Kidney (tissue), 14 donors: ENCODE results near the gene PPP1R26. TPM values are rescaled to one million over a fixed set of nuclear protein-coding genes. Genes with fewer than 3 reads are reported as not detected.

ENCODE experiments used
- DNase-seq, 5 donors: peaks; one replicate each; pipeline ENCODE4 v3.0.0-alpha.2; 2013 to 2020
- FAIRE-seq: peaks from 2 replicates; lab custom pipeline; 2012; peaks lifted over from hg19 to GRCh38; lab: Jason Lieb, UNC
- H3K27ac ChIP-seq, 2 donors: one replicate each; pipeline ENCODE4 v1.7.0; 2013; ENCODE audit warnings: low read depth in 2 of 2, low read length in 2 of 2, inconsistent platforms in 1 of 2
- H3K27me3 ChIP-seq: one replicate; pipeline ENCODE4 v1.7.1; 2013; ENCODE audit warnings: low read length, inconsistent platforms; ENCODE audit not compliant: control insufficient read depth, insufficient read depth
- H3K36me3 ChIP-seq, 3 donors: one replicate each; pipeline versions ENCODE4 v1.7.0 to v1.7.1; 2013; ENCODE audit warnings: low read length in 3 of 3, control low read depth in 1 of 3, inconsistent platforms in 1 of 3; ENCODE audit not compliant: insufficient read depth in 3 of 3, control insufficient read depth in 2 of 3
- H3K4me1 ChIP-seq, 3 donors: one replicate each; pipeline versions ENCODE4 v1.7.0 to v1.7.1; 2013; ENCODE audit warnings: low read length in 3 of 3, inconsistent platforms in 1 of 3, low read depth in 1 of 3; ENCODE audit not compliant: control insufficient read depth in 2 of 3, insufficient read depth in 2 of 3
- H3K4me3 ChIP-seq, 3 donors: one replicate each; pipeline versions ENCODE4 v1.7.0 to v1.8.1; 2013; ENCODE audit warnings: low read length in 3 of 3, control low read depth in 1 of 3, inconsistent platforms in 1 of 3
- H3K9ac ChIP-seq, 3 donors: one replicate each; pipeline versions ENCODE4 v1.7.0 to v1.7.1; 2013; ENCODE audit warnings: low read length in 3 of 3, control low read depth in 1 of 3, inconsistent platforms in 1 of 3
- H3K9me3 ChIP-seq, 3 donors: one replicate each; pipeline versions ENCODE4 v1.7.0 to v1.7.1; 2013; ENCODE audit warnings: low read length in 3 of 3, control low read depth in 1 of 3, inconsistent platforms in 1 of 3; ENCODE audit not compliant: control insufficient read depth in 2 of 3, insufficient read depth in 1 of 3
- CTCF ChIP-seq: IDR thresholded peaks from 3 replicates; pipeline ENCODE4 v1.5.1; 2012; ENCODE audit warnings: mild to moderate bottlenecking, moderate library complexity, borderline replicate concordance; ENCODE audit not compliant: insufficient read depth; ENCODE audit errors: extremely low read depth
- intact Hi-C: fragments of 100-400 bp; cut with DNase I; formaldehyde crosslinking; loops from one replicate; pipeline ENCODE4 v1.11.1; 2022
- polyA plus RNA-seq: library from polyadenylated mRNA; stranded (reverse); fragments of 350-450 nt; fragmentation: Illumina TruSeq; extraction: RNeasy Lipid Tissue Mini Kit (QIAGEN cat#74804); gene quantifications from one replicate; pipeline ENCODE4 v1.2.3, GENCODE V29; 2014; ENCODE audit warnings: low read depth, low replicate concordance; ENCODE audit not compliant: insufficient read depth
- total RNA-seq: library from RNA; stranded (reverse); fragmentation: NEBNext Ultra II Directional; extraction: Animal tissue kit (Norgen Biotek cat#: 25700); gene quantifications from one replicate; pipeline ENCODE4 v1.2.1, GENCODE V29; 2021
- donor health status: control.
- donor health status: control.
- donor health status: control.
- donor health status: control.
- donor health status: control.
- donor health status: DM: yes; HTN: yes; CAD: no.
- donor health status: Normal renal cell carcinoma (clear cell type).

Gene PPP1R26
- total and polyA plus RNA-seq, 2 donors from 2014 or later, result 10.2 to 22.0 TPM

- Histone ChIP-seq H3K9me3 (no peaks in the 10 kb centered on the region), H3K4me1 (peaks cover 0 to 8% (median 0%) of the 10 kb centered on the region in 3 donors), H3K9ac (peak overlapping the region in 1 of 3 donors; percentile 28), H3K4me3 (no peak overlapping the region), H3K27ac (no peak overlapping the region), H3K36me3 (no peaks in the 10 kb centered on the region), H3K27me3 (no peaks in the 10 kb centered on the region)
- intact Hi-C loops, result no loop called here
- FAIRE-seq, result no peak
- no peak for TF ChIP-seq CTCF
- no peak for DNase-seq
Observed at GRCh38 chr9:135478191-135478590, 1.4 kb upstream of the PPP1R26 start.

- DNase-seq (peak; percentile 55 to 77 (median 72)), FAIRE-seq (no peak)
- no peak for TF ChIP-seq CTCF
- peaks cover 0 to 8% (median 0%) of the 10 kb centered on the region in 3 donors for H3K4me1 ChIP-seq
- peak overlapping the region in 2 of 3 donors; percentile 19 to 63 for H3K4me3 ChIP-seq
- H3K27me3 ChIP-seq, result no peaks in the 10 kb centered on the region
- no peaks in the 10 kb centered on the region for H3K9me3 ChIP-seq
- H3K36me3 ChIP-seq, result no peaks in the 10 kb centered on the region
- H3K27ac ChIP-seq, result peak overlapping the region; percentile 80 to 89
- H3K9ac ChIP-seq, result peak overlapping the region in 1 of 3 donors; percentile 28
- intact Hi-C loops, result no loop called here
Observed at GRCh38 chr9:135478829-135479468, 633 bp upstream of the PPP1R26 start.

GRCh38 chr9:135480071-135480939, 723 bp downstream of the PPP1R26 start:
- peaks cover 0 to 12% (median 0%) of the 10 kb centered on the region in 3 donors for H3K4me1 ChIP-seq
- intact Hi-C loops, result no loop called here
- peak in 4 of 5 donors; percentile 67 to 82 (median 76) for DNase-seq

More at GRCh38 chr9:135480071-135480939, 723 bp downstream of the PPP1R26 start:
- H3K36me3 ChIP-seq, result peaks cover 0 to 5% (median 0%) of the 10 kb centered on the region in 3 donors
- no peak for FAIRE-seq
- peak overlapping the region; percentile 56 to 79 (median 71) for H3K4me3 ChIP-seq
- peak overlapping the region; percentile 72 to 80 for H3K27ac ChIP-seq
- TF ChIP-seq CTCF, result no peak
- H3K9me3 ChIP-seq, result no peaks in the 10 kb centered on the region
- no peaks in the 10 kb centered on the region for H3K27me3 ChIP-seq
- H3K9ac ChIP-seq, result peak overlapping the region; percentile 6 to 55 (median 51)
